ENCODE measurements around the gene CCL13. TPM values are rescaled to one million over a fixed set of nuclear protein-coding genes. Genes with fewer than 3 reads are reported as not detected.

Gene CCL13
- total and polyA plus RNA-seq, 2 of the 8 experiments (the other 6 are each of a cell fraction or from before 2014, with no cell fraction given), result not detected

GRCh38 chr17:34370997-34371395, 14.7 kb downstream of the CCL13 start (continued):
- TF ChIP-seq CHD7 (IDR thresholded peaks at IDR 0.05; ENCODE audit: insufficient replicate concordance, low read length) (no peak), YY1 (IDR thresholded peaks at IDR 0.05; ENCODE audit: low read depth, low read length) (no peak), TBP (IDR thresholded peaks at IDR 0.05; ENCODE audit: low read depth, low read length) (no peak), GABPA (IDR thresholded peaks at IDR 0.05; ENCODE audit: borderline replicate concordance, insufficient read depth, low read length) (no peak), SP1 (IDR thresholded peaks at IDR 0.05; ENCODE audit: low read depth, low read length) (no peak), NRF1 (IDR thresholded peaks at IDR 0.05; ENCODE audit: low read depth, low read length) (no peak), SP4 (IDR thresholded peaks at IDR 0.05; ENCODE audit: low read length) (no peak), CREB1 (IDR thresholded peaks at IDR 0.05) (no peak), CTCF (IDR thresholded peaks at IDR 0.05; ENCODE audit: control extremely low read depth in 1 of 3, insufficient read depth in 1 of 3, low read depth in 1 of 3, low read length in 3 of 3) (no peak)
- TF ChIP-seq, protein P1, sequence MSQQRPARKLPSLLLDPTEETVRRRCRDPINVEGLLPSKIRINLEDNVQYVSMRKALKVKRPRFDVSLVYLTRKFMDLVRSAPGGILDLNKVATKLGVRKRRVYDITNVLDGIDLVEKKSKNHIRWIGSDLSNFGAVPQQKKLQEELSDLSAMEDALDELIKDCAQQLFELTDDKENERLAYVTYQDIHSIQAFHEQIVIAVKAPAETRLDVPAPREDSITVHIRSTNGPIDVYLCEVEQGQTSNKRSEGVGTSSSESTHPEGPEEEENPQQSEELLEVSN (IDR thresholded peaks at IDR 0.05), result no peak
